Hematopoietic multipotent progenitor cell treated with erythropoietin and hydrocortisone succinate and interleukin-3 and kit ligand, for 4 days (in vitro differentiated cells): ENCODE measurements around the gene KAZN.

Experiments used
- DNase-seq: peaks from one replicate; pipeline ENCODE4 v3.0.0-alpha.2; 2015

KAZN gene

GRCh38 chr1:14923727-14924452 lies 325.4 kb downstream of the KAZN start:
- peak; percentile 78 for DNase-seq

GRCh38 chr1:14924455-14925331 lies 326.2 kb downstream of the KAZN start:
- peak; percentile 52 for DNase-seq

- DNase-seq: no peak
Observed at GRCh38 chr1:14925336-14926136, 327.1 kb downstream of the KAZN start.

- DNase-seq: no peak
Observed at GRCh38 chr1:14926229-14926628, 327.7 kb downstream of the KAZN start.

GRCh38 chr1:14926818-14927575 lies 328.5 kb downstream of the KAZN start:
- DNase-seq: no peak

- DNase-seq: no peak
Observed at GRCh38 chr1:14928412-14928811, 329.9 kb downstream of the KAZN start.

GRCh38 chr1:14928886-14929546 lies 330.5 kb downstream of the KAZN start:
- no peak for DNase-seq

- no peak for DNase-seq
Observed at GRCh38 chr1:14929547-14930246, 331.2 kb downstream of the KAZN start.

GRCh38 chr1:14930247-14930965 lies 331.9 kb downstream of the KAZN start:
- DNase-seq: no peak

- no peak for DNase-seq
Observed at GRCh38 chr1:14932034-14932638, 333.7 kb downstream of the KAZN start.

GRCh38 chr1:14934867-14935266 lies 336.4 kb downstream of the KAZN start:
- DNase-seq: no peak

- no peak for DNase-seq
Observed at GRCh38 chr1:14936815-14937214, 338.3 kb downstream of the KAZN start.

- no peak for DNase-seq
Observed at GRCh38 chr1:14937288-14937949, 338.9 kb downstream of the KAZN start.

GRCh38 chr1:14939527-14940284 lies 341.2 kb downstream of the KAZN start:
- peak; percentile 18 for DNase-seq

GRCh38 chr1:14940285-14940870 lies 341.9 kb downstream of the KAZN start:
- no peak for DNase-seq

- DNase-seq: no peak
Observed at GRCh38 chr1:14941864-14942263, 343.4 kb downstream of the KAZN start.

- DNase-seq: peak; percentile 50
Observed at GRCh38 chr1:14944471-14944985, 346.0 kb downstream of the KAZN start.
